SIG-M5 treated with dmso at 0.1 percent for 504 hours (cell line): ENCODE results near the gene RGMA.

Experiments used
- DNase-seq: peaks from one replicate; lab custom pipeline; 2025; ENCODE audit not compliant: unreplicated experiment; lab: John Stamatoyannopoulos, UW

The RGMA gene

GRCh38 chr15:93049233-93049632 is 39.8 kb downstream of the RGMA start:
- no peak for DNase-seq

GRCh38 chr15:93048759-93049161 is 40.3 kb downstream of the RGMA start:
- no peak for DNase-seq

GRCh38 chr15:93048426-93048721 is 40.6 kb downstream of the RGMA start:
- DNase-seq: no peak

GRCh38 chr15:93047621-93048425 is 41.2 kb downstream of the RGMA start:
- DNase-seq: no peak

GRCh38 chr15:93046721-93047120 is 42.3 kb downstream of the RGMA start:
- DNase-seq: no peak

GRCh38 chr15:93046120-93046519 is 42.9 kb downstream of the RGMA start:
- DNase-seq: no peak

- DNase-seq: no peak
These were observed 43.7 kb downstream of the RGMA start for GRCh38 chr15:93045191-93045785.

- no peak for DNase-seq
These were observed 44.5 kb downstream of the RGMA start for GRCh38 chr15:93044301-93045190.

- no peak for DNase-seq
These were observed 45.2 kb downstream of the RGMA start for GRCh38 chr15:93043621-93044300.

GRCh38 chr15:93042691-93043378 is 46.2 kb downstream of the RGMA start:
- no peak for DNase-seq

GRCh38 chr15:93042211-93042610 is 46.8 kb downstream of the RGMA start:
- DNase-seq: no peak

- DNase-seq: no peak
These were observed 47.9 kb downstream of the RGMA start for GRCh38 chr15:93041159-93041547.

GRCh38 chr15:93040288-93041158 is 48.5 kb downstream of the RGMA start:
- DNase-seq: no peak

GRCh38 chr15:93039562-93040287 is 49.3 kb downstream of the RGMA start:
- peak; percentile 3 for DNase-seq

- no peak for DNase-seq
These were observed 50.9 kb downstream of the RGMA start for GRCh38 chr15:93037820-93038705.

- peak; percentile 8 for DNase-seq
These were observed 51.8 kb downstream of the RGMA start for GRCh38 chr15:93036951-93037819.
